Medulla oblongata (tissue), 1 donor: ENCODE results near the gene ZBTB7C.

Source experiments
- DNase-seq: peaks from one replicate; pipeline ENCODE4 v3.0.0-alpha.2; 2015; ENCODE audit errors: extremely low spot score

Gene ZBTB7C

GRCh38 chr18:48166336-48166875 lies 242.8 kb downstream of the ZBTB7C start:
- no peak for DNase-seq

- DNase-seq, result no peak
Measured at GRCh38 chr18:48165111-48165866, 243.9 kb downstream of the ZBTB7C start.

- DNase-seq, result no peak
Measured at GRCh38 chr18:48164701-48165100, 244.5 kb downstream of the ZBTB7C start.

- no peak for DNase-seq
Measured at GRCh38 chr18:48164116-48164515, 245.1 kb downstream of the ZBTB7C start.

GRCh38 chr18:48163738-48164115 lies 245.5 kb downstream of the ZBTB7C start:
- no peak for DNase-seq

GRCh38 chr18:48162956-48163737 lies 246.0 kb downstream of the ZBTB7C start:
- no peak for DNase-seq

- no peak for DNase-seq
Measured at GRCh38 chr18:48161911-48162698, 247.1 kb downstream of the ZBTB7C start.

GRCh38 chr18:48161191-48161910 lies 247.8 kb downstream of the ZBTB7C start:
- DNase-seq, result peak; percentile 72

- DNase-seq, result no peak
Measured at GRCh38 chr18:48160622-48161021, 248.6 kb downstream of the ZBTB7C start.

GRCh38 chr18:48159816-48160215 lies 249.4 kb downstream of the ZBTB7C start:
- DNase-seq, result no peak

GRCh38 chr18:48158721-48159120 lies 250.5 kb downstream of the ZBTB7C start:
- DNase-seq, result no peak

GRCh38 chr18:48157956-48158355 lies 251.2 kb downstream of the ZBTB7C start:
- DNase-seq, result no peak

- DNase-seq, result no peak
Measured at GRCh38 chr18:48155856-48156255, 253.3 kb downstream of the ZBTB7C start.

- no peak for DNase-seq
Measured at GRCh38 chr18:48154828-48155227, 254.4 kb downstream of the ZBTB7C start.

GRCh38 chr18:48153613-48154481 lies 255.3 kb downstream of the ZBTB7C start:
- DNase-seq, result no peak

- no peak for DNase-seq
Measured at GRCh38 chr18:48152549-48152948, 256.6 kb downstream of the ZBTB7C start.

GRCh38 chr18:48151421-48152065 lies 257.6 kb downstream of the ZBTB7C start:
- no peak for DNase-seq

GRCh38 chr18:48149020-48149685 lies 260.0 kb downstream of the ZBTB7C start:
- no peak for DNase-seq

GRCh38 chr18:48142994-48143393 lies 266.2 kb downstream of the ZBTB7C start:
- DNase-seq, result no peak
